ENCODE measurements around the gene PROC.

PROC gene

DNA sequence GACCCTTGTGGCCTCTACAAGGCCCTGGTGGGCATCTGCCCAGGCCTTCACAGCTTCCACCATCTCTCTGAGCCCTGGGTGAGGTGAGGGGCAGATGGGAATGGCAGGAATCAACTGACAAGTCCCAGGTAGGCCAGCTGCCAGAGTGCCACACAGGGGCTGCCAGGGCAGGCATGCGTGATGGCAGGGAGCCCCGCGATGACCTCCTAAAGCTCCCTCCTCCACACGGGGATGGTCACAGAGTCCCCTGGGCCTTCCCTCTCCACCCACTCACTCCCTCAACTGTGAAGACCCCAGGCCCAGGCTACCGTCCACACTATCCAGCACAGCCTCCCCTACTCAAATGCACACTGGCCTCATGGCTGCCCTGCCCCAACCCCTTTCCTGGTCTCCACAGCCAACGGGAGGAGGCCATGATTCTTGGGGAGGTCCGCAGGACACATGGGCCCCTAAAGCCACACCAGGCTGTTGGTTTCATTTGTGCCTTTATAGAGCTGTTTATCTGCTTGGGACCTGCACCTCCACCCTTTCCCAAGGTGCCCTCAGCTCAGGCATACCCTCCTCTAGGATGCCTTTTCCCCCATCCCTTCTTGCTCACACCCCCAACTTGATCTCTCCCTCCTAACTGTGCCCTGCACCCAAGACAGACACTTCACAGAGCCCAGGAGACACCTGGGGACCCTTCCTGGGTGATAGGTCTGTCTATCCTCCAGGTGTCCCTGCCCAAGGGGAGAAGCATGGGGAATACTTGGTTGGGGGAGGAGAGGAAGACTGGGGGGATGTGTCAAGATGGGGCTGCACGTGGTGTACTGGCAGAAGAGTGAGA, 2.0 kb downstream of the PROC start:
- CTCF ChIA-PET, result interaction anchor here (1.0 to 1.6 kb wide), 2 partner anchors 13 to 32 kb away, joined by 4 read pairs; partner anchors contain the start of gene MAP3K2
- no peak overlapping the region for H3K4me3 ChIP-seq (ENCODE audit: low read depth, low read length)
- POLR2A ChIA-PET, result no interaction called here
- TF ChIP-seq, protein P1, sequence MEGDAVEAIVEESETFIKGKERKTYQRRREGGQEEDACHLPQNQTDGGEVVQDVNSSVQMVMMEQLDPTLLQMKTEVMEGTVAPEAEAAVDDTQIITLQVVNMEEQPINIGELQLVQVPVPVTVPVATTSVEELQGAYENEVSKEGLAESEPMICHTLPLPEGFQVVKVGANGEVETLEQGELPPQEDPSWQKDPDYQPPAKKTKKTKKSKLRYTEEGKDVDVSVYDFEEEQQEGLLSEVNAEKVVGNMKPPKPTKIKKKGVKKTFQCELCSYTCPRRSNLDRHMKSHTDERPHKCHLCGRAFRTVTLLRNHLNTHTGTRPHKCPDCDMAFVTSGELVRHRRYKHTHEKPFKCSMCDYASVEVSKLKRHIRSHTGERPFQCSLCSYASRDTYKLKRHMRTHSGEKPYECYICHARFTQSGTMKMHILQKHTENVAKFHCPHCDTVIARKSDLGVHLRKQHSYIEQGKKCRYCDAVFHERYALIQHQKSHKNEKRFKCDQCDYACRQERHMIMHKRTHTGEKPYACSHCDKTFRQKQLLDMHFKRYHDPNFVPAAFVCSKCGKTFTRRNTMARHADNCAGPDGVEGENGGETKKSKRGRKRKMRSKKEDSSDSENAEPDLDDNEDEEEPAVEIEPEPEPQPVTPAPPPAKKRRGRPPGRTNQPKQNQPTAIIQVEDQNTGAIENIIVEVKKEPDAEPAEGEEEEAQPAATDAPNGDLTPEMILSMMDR (IDR thresholded peaks at IDR 0.05; ENCODE audit: insufficient read depth, low read length, missing control alignments), result no peak
- no peak for DNase-seq (ENCODE audit: low read depth, low spot score)

DNA sequence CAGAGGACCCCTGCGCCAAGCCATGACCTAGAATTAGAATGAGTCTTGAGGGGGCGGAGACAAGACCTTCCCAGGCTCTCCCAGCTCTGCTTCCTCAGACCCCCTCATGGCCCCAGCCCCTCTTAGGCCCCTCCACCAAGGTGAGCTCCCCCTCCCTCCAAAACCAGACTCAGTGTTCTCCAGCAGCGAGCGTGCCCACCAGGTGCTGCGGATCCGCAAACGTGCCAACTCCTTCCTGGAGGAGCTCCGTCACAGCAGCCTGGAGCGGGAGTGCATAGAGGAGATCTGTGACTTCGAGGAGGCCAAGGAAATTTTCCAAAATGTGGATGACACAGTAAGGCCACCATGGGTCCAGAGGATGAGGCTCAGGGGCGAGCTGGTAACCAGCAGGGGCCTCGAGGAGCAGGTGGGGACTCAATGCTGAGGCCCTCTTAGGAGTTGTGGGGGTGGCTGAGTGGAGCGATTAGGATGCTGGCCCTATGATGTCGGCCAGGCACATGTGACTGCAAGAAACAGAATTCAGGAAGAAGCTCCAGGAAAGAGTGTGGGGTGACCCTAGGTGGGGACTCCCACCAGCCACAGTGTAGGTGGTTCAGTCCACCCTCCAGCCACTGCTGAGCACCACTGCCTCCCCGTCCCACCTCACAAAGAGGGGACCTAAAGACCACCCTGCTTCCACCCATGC, 3.0 kb downstream of the PROC start:
- ChIA-PET POLR2A (no interaction called here), CTCF (no interaction called here)
- TF ChIP-seq, protein P1 (IDR thresholded peaks at IDR 0.05; ENCODE audit: insufficient read depth, low read length, missing control alignments), result no peak
- DNase-seq (ENCODE audit: low read depth, low spot score), result no peak
- H3K4me3 ChIP-seq (ENCODE audit: low read depth, low read length), result no peak overlapping the region

DNA sequence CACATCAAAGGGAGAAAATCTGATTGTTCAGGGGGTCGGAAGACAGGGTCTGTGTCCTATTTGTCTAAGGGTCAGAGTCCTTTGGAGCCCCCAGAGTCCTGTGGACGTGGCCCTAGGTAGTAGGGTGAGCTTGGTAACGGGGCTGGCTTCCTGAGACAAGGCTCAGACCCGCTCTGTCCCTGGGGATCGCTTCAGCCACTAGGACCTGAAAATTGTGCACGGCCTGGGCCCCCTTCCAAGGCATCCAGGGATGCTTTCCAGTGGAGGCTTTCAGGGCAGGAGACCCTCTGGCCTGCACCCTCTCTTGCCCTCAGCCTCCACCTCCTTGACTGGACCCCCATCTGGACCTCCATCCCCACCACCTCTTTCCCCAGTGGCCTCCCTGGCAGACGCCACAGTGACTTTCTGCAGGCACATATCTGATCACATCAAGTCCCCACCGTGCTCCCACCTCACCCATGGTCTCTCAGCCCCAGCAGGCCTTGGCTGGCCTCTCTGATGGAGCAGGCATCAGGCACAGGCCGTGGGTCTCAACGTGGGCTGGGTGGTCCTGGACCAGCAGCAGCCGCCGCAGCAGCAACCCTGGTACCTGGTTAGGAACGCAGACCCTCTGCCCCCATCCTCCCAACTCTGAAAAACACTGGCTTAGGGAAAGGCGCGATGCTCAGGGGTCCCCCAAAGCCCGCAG, 3.8 kb downstream of the PROC start:
- no peak for DNase-seq (ENCODE audit: low read depth, low spot score)
- POLR2A ChIA-PET, result no interaction called here
- H3K4me3 ChIP-seq (ENCODE audit: low read depth, low read length), result no peak overlapping the region
- TF ChIP-seq, protein P1 (IDR thresholded peaks at IDR 0.05; ENCODE audit: insufficient read depth, low read length, missing control alignments), result no peak
- CTCF ChIA-PET, result no interaction called here

DNA sequence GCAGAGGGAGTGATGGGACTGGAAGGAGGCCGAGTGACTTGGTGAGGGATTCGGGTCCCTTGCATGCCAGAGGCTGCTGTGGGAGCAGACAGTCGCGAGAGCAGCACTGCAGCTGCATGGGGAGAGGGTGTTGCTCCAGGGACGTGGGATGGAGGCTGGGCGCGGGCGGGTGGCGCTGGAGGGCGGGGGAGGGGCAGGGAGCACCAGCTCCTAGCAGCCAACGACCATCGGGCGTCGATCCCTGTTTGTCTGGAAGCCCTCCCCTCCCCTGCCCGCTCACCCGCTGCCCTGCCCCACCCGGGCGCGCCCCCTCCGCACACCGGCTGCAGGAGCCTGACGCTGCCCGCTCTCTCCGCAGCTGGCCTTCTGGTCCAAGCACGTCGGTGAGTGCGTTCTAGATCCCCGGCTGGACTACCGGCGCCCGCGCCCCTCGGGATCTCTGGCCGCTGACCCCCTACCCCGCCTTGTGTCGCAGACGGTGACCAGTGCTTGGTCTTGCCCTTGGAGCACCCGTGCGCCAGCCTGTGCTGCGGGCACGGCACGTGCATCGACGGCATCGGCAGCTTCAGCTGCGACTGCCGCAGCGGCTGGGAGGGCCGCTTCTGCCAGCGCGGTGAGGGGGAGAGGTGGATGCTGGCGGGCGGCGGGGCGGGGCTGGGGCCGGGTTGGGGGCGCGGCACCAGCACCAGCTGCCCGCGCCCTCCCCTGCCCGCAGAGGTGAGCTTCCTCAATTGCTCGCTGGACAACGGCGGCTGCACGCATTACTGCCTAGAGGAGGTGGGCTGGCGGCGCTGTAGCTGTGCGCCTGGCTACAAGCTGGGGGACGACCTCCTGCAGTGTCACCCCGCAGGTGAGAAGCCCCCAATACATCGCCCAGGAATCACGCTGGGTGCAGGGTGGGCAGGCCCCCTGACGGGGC, 4.6 kb downstream of the PROC start:
- H3K4me3 ChIP-seq (ENCODE audit: low read depth, low read length), result peak overlapping the region; percentile 51
- CTCF ChIA-PET, result interaction anchor here (0.6 kb wide), 1 partner anchor 8 kb away, joined by 3 read pairs; no protein-coding TSS in a partner anchor
- TF ChIP-seq, protein P1 (IDR thresholded peaks at IDR 0.05; ENCODE audit: insufficient read depth, low read length, missing control alignments), result no peak
- DNase-seq (ENCODE audit: low read depth, low spot score), result no peak
- POLR2A ChIA-PET, result no interaction called here

DNA sequence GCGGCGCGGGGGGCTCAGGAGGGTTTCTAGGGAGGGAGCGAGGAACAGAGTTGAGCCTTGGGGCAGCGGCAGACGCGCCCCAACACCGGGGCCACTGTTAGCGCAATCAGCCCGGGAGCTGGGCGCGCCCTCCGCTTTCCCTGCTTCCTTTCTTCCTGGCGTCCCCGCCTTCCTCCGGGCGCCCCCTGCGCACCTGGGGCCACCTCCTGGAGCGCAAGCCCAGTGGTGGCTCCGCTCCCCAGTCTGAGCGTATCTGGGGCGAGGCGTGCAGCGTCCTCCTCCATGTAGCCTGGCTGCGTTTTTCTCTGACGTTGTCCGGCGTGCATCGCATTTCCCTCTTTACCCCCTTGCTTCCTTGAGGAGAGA, 5.2 kb downstream of the PROC start:
- H3K4me3 ChIP-seq (ENCODE audit: low read depth, low read length), result peak overlapping the region; percentile 51
- TF ChIP-seq, protein P1 (IDR thresholded peaks at IDR 0.05; ENCODE audit: insufficient read depth, low read length, missing control alignments), result peak; percentile 0
- DNase-seq (ENCODE audit: low read depth, low spot score), result no peak
- ChIA-PET CTCF (interaction anchor here (0.6 kb wide), 1 partner anchor 9 kb away, joined by 3 read pairs; no protein-coding TSS in a partner anchor), POLR2A (no interaction called here)

Measured in AG04449 (cell line).